Loucy (cell line): ENCODE measurements around the gene RTF1.

Source experiments
- CTCF ChIP-seq: fragments of 200-600 bp; sonication (generic); conservative IDR thresholded peaks from 2 replicates; pipeline ENCODE4 v1.5.1; 2014; ENCODE audit warnings: mild to moderate bottlenecking, antibody characterized with exemption, low read length
- EZH2phosphoT487 ChIP-seq: fragments of 200-600 bp; IDR thresholded peaks from 2 replicates; pipeline ENCODE4 v1.6.1; 2018; ENCODE audit warnings: antibody characterized with exemption, mild to moderate bottlenecking, moderate library complexity, borderline replicate concordance

GRCh38 chr15:41511899-41512369 lies 95.0 kb downstream of the RTF1 start:
- TF ChIP-seq CTCF: no peak
- no peak for TF ChIP-seq EZH2phosphoT487
